Neutrophil (primary cell): ENCODE data around the gene MYOM3.

Experiments
- H3K27ac ChIP-seq: fragments of 200-600 bp; sonication (generic); 2 replicates; pipeline ENCODE4 v1.5.1; 2016; ENCODE audit warnings: mild to moderate bottlenecking, moderate library complexity
- H3K27me3 ChIP-seq: fragments of 200-600 bp; sonication (generic); 2 replicates; pipeline ENCODE4 v1.6.0; 2016; ENCODE audit warnings: mild to moderate bottlenecking
- H3K36me3 ChIP-seq: fragments of 200-600 bp; sonication (generic); 2 replicates; pipeline ENCODE4 v1.5.1; 2017
- H3K4me1 ChIP-seq, 2 experiments: fragments of 200-600 bp in 1 of 2; sonication (generic) in 1 of 2; 1 replicate in 1 of 2; 2 replicates in 1 of 2; pipeline versions ENCODE4 v1.5.1 to v1.6.1; 2013 to 2016; ENCODE audit warnings: low read depth in 1 of 2, low read length in 1 of 2, mild to moderate bottlenecking in 1 of 2, moderate library complexity in 1 of 2; ENCODE audit not compliant: control insufficient read depth in 1 of 2, insufficient read depth in 1 of 2
- H3K4me3 ChIP-seq, 2 experiments: fragments of 200-600 bp in 1 of 2; sonication (generic) in 1 of 2; 1 replicate in 1 of 2; 2 replicates in 1 of 2; pipeline ENCODE4 v1.5.1; 2013 to 2016; ENCODE audit warnings: low read depth in 1 of 2, low read length in 1 of 2, mild to moderate bottlenecking in 1 of 2, moderate library complexity in 1 of 2
- H3K9me3 ChIP-seq: fragments of 200-600 bp; sonication (generic); 2 replicates; pipeline ENCODE4 v1.5.1; 2016
- CTCF ChIP-seq: fragments of 200-600 bp; sonication (generic); IDR thresholded peaks from 2 replicates; pipeline ENCODE4 v1.5.1; 2016; ENCODE audit warnings: antibody characterized with exemption

MYOM3 gene

GRCh38 chr1:24121406-24121805 lies 9.5 kb upstream of the MYOM3 start:
- Histone ChIP-seq H3K27ac (no peak overlapping the region), H3K36me3 (no peaks in the 10 kb centered on the region)

GRCh38 chr1:24120965-24121364 lies 9.0 kb upstream of the MYOM3 start:
- Histone ChIP-seq H3K36me3 (no peaks in the 10 kb centered on the region), H3K4me1 (no peaks in the 10 kb centered on the region), H3K9me3 (no peaks in the 10 kb centered on the region), H3K27ac (no peak overlapping the region), H3K27me3 (peaks cover 9% of the 10 kb centered on the region), H3K4me3 (no peak overlapping the region)
- no peak for TF ChIP-seq CTCF

More at GRCh38 chr1:24121406-24121805, 9.5 kb upstream of the MYOM3 start:
- no peak overlapping the region for H3K4me3 ChIP-seq
- TF ChIP-seq CTCF, result no peak
- peaks cover 4% of the 10 kb centered on the region for H3K27me3 ChIP-seq
- H3K4me1 ChIP-seq, result no peaks in the 10 kb centered on the region
- no peaks in the 10 kb centered on the region for H3K9me3 ChIP-seq

DNA sequence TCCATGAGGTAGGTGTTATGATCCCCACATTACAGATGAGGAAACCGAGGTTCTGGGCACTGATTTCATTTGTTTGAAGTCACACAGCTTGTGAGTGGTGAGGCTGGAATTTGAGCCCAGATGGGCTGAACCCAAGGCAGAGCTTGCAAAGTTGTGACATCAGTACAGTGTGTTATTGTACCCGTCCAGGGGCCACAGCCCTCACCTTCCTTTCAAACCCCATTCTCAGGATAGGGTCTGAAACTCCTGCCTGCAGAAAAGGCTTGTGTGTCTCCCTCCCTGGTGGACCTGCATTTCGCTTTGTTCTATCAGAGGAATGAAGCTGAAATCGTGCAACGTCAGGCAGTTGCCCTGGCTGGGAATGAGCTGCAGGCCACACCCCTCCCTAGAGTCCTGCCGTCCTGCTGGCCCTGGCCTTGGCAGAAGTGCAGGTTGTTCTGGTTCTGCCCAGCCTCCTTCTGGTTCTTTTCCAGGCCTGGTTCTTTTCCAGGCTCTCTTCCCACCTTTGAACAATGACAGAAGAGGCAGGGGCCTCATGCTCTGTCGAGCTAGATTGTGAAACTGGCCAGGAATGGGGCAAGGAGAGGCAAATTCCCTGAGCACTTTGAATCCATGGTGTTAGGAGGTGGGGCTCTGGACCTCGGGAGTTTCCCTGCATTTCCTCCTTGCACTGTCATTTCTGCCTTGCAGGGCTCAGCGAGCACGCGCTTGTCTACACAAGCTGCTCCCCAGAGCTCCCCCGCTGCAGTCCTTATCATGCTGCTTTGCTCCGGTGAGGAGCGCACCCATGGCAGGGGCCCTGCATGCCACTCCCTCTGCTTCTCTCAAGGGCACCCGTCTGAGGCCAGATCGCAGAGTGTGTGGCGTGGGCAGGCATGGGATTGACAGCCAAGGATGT lies 8.2 kb upstream of the MYOM3 start:
- TF ChIP-seq CTCF, result no peak
- H3K36me3 ChIP-seq, result no peaks in the 10 kb centered on the region
- no peaks in the 10 kb centered on the region for H3K4me1 ChIP-seq
- peaks cover 13% of the 10 kb centered on the region for H3K27me3 ChIP-seq
- H3K9me3 ChIP-seq, result no peaks in the 10 kb centered on the region
- H3K4me3 ChIP-seq, result no peak overlapping the region
- no peak overlapping the region for H3K27ac ChIP-seq

DNA sequence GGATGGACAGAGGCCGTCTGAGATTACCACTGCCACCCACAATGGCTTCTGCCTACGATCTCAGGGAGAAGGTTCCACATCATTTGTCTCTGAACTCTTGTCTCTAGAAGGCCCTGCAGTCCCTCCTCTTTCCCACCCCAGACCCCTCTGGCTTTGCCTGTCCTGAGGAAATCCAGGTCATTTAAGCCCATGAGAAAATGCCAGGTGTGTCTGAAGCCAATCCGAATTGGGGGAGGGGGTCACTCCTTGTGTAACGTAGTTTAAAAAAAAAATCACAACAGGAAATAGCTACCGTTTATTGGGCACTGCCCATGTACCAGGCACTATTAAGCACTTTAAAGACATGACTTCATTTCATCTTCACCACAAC lies 7.5 kb upstream of the MYOM3 start:
- peaks cover 13% of the 10 kb centered on the region for H3K27me3 ChIP-seq

GRCh38 chr1:24118410-24119242 lies 6.7 kb upstream of the MYOM3 start:
- Histone ChIP-seq H3K4me1 (no peaks in the 10 kb centered on the region), H3K27ac (no peak overlapping the region), H3K9me3 (no peaks in the 10 kb centered on the region), H3K4me3 (no peak overlapping the region), H3K27me3 (peaks cover 20% of the 10 kb centered on the region), H3K36me3 (no peaks in the 10 kb centered on the region)
- no peak for TF ChIP-seq CTCF

More for the DNA sequence above, 7.5 kb upstream of the MYOM3 start:
- H3K4me3 ChIP-seq, result no peak overlapping the region
- H3K36me3 ChIP-seq, result no peaks in the 10 kb centered on the region
- H3K9me3 ChIP-seq, result no peaks in the 10 kb centered on the region
- H3K4me1 ChIP-seq, result no peaks in the 10 kb centered on the region
- H3K27ac ChIP-seq, result no peak overlapping the region
- no peak for TF ChIP-seq CTCF
